Measurements from ENCODE around the gene TBKBP1.

DNA sequence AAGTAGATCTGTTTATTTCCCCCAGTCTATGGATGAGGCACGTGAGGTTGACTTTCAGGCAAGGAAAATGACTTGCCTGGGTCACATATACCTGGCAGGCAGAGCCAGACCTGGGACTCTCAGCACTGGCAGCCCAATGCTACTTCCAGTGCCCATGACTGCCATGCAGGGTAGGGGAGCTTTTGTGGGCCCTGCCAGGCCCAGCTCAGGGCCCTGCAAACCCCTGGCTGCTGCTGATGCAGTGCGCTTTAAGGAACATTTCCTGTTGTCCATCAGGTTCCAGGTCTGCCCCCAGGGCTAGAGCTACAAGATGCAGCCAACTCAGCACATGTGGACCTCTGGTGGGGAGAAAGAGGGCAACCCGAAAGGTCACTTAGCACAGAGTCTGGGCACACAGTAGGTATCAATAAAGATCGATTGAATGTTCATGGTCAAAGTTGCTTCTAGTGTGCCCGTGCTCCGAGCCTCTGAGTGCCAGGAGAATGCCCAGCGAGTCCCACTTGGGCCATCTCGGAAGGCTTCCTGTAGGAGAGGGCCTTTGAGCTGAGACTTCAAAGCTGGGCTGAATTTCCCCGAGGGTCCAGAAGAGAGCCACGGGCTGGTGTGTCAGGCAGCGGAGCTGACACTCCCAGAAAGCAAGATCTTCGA lies 38.6 kb downstream of the TBKBP1 start:
- TF ChIP-seq, protein P1, sequence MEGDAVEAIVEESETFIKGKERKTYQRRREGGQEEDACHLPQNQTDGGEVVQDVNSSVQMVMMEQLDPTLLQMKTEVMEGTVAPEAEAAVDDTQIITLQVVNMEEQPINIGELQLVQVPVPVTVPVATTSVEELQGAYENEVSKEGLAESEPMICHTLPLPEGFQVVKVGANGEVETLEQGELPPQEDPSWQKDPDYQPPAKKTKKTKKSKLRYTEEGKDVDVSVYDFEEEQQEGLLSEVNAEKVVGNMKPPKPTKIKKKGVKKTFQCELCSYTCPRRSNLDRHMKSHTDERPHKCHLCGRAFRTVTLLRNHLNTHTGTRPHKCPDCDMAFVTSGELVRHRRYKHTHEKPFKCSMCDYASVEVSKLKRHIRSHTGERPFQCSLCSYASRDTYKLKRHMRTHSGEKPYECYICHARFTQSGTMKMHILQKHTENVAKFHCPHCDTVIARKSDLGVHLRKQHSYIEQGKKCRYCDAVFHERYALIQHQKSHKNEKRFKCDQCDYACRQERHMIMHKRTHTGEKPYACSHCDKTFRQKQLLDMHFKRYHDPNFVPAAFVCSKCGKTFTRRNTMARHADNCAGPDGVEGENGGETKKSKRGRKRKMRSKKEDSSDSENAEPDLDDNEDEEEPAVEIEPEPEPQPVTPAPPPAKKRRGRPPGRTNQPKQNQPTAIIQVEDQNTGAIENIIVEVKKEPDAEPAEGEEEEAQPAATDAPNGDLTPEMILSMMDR (IDR thresholded peaks at IDR 0.05; ENCODE audit: insufficient read depth, low read length), result no peak
- TF ChIP-seq REST (IDR thresholded peaks at IDR 0.05; ENCODE audit: insufficient replicate concordance, low read depth), result no peak
- no peak for TF ChIP-seq GABPA (IDR thresholded peaks at IDR 0.05; ENCODE audit: low read depth)
- TF ChIP-seq POLR2AphosphoS5 (IDR thresholded peaks at IDR 0.05; ENCODE audit: low read depth), result no peak

Data from HL-60 (cell line).